DMS79 treated with DMSO at 0.1 percent for 48 hours (cell line): ENCODE data around the gene OLFML3.
"Not testable (repeated sequence)": the region's sequence is repeated elsewhere in the genome, so short reads cannot be mapped to it uniquely, and the experiment has no call there.

Experiments
- DNase-seq: peaks from one replicate; lab custom pipeline; 2025; lab: John Stamatoyannopoulos, UW

Gene OLFML3

DNA sequence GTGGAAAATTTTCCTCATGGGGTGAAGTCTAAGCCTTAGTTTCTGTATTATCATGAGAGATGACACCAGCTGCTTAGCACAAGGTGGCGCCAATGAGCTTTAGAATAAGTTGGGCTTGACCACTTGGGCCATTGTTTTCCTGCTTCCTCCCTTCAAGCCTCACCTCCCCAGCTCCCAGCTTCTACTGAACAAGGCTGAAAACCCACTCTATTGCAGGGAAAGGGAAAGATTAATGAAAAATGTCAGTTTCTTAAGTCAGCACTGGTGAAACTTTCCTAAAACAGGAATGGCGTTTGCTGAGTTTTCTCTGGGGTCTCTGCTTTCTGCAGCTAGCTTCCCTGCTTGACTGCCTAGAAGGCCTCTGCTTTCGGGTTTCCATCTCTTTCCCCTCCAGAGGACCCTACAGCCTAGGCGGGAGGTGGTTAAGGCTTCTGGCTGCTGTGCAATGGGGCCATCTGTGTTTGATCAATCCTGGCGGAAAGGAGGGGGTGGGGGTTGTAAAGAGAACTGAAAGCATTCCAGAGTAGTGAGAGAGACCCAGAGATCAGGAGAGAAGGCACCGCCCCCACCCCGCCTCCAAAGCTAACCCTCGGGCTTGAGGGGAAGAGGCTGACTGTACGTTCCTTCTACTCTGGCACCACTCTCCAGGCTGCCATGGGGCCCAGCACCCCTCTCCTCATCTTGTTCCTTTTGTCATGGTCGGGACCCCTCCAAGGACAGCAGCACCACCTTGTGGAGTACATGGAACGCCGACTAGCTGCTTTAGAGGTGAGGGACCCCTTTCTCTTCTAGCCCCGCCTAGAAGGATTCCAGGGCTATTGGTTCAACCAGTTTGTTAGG lies at the start of gene OLFML3:
Gene OLFML3, plus strand, starts transcription at position 612 of the 840 bp plus-strand sequence. Its CDS starts 43 bp downstream, at position 655.
- peak; percentile 85 for DNase-seq

DNA sequence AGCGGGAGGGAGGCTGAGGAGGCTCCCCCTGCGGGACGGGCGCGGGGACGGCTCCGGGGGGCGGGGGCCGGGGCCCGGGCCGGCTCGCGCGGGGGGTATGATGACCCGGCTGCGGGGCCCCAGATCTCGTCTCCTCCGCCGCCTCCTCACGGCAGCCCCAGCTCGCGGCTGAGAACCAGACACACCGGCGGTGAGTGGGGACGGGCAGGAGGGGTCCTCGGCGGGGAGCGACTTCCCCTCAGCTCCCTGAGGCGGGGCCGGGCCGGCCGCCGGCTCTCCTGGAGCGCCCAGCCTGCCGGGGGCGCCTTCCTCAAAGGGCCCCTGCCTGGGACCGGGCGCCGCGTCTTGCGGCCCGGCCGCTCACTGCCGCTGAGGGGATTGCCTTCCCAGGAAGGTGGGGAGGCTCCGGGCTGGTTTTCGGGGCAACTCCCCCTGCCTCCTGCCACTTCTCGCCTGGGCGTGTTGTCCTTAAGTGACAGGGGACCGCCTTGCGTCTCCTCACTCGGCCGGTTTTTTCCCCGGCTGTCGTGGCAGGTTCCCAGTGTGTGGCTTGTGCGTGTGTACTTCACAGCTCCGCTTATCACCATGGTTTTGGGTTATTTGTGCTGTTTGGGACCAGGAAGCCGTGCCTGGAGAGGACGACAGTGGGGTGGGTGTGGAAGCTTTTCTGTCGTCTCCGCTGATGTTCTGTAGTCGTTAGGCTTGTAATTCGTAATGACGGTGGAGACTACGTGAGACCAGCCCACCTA lies 49.4 kb upstream of the OLFML3 start:
- no peak for DNase-seq

DNA sequence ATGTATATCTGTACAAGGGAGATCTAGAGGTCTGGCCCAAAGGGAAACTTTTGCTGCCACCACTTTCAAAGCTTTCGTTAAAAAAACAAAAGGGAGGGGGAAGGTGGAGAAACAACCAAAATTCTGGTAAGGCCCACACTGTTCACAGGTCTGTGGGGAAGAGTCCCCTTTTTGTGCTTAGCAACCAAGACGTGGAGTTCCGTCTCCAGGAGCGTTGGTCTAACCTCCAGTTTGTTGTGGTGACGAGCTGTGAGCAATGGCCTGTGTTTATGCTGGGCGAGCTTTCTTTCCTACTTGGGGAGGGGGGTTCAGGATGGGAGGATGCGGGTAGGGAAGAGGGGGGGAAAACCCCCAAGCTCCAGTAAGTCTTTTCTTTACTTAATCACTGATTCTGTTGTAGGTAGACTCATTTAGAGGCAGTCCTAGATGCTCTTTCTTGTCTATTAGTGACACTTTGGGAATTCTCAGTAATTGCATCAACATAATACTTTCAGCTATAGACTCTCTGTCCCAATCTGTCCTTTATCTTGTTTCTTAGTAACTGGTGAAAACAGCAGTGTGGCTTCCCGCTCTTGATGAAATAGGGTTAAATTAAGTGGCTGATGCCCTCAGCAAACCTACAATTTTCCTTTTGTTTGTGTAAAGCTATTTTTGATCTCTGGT lies 48.6 kb upstream of the OLFML3 start:
- DNase-seq, result no peak

GRCh38 chr1:113931451-113931851 lies 47.8 kb upstream of the OLFML3 start:
- no peak for DNase-seq

DNA sequence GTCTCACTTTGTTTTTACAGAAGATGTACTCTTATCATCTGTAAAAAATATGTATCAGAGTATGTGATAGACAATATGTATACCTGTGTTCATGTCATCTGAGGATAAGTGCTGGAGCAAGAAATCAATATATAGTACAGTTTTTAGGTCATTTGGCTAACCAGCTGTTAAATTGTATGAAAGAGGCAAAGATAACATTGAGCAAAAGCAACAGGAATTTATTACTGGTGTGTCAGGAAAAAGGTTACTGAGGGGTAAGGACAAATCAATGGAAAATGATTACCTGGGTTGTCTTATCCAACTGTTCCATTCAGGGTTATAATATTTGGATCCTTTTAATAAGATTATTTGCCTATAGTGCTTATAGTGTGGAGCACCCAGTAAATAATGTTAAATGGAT lies 45.3 kb upstream of the OLFML3 start:
- DNase-seq, result no peak

DNA sequence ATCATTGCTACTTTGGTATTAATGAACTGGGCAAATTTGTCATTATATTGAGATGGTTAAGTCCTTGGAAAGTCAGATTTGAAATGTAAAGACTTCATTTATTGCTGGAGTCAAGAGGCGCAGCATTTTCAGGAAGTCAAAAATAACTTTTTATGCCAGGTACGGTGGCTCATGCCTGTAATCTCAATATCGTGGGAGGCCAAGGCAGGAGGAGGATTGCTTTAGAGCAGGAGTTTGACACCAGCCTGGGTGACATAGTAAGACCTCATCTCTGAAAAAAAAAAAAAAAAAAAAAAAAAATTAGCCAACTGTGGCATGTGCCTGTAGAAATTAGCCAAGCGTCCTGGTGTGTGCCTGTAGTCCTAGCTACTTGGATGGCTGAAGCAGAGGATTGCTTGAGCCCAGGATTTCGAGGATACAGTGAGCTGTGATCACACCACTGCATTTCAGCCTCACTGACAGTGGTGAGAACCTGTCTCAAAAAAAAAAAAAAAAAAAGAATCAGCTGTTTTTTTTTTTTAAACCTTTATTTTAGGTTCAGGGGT lies 44.7 kb upstream of the OLFML3 start:
- DNase-seq, result no peak

DNA sequence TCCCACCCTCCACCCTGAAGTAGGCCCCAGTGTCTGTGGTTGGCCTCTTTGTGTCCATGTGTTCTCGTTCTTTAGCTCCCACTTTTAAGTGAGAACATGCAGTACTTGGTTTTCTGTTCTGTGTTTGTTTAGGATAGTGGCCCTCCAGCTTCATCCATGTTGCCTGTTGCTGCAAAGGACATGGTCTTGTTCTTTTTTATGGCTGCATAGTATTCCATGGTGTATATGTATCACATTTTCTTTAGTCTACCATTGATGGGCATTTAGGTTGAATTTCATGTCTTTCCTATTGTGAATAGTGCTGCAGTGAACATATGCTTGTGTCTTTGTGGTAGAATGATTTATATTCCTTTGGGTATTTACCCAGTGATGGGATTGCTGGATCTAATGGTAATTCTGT lies 44.1 kb upstream of the OLFML3 start:
- DNase-seq, result no peak

GRCh38 chr1:113935970-113936369 lies 43.3 kb upstream of the OLFML3 start:
- DNase-seq, result no peak

GRCh38 chr1:113937146-113937545 lies 42.1 kb upstream of the OLFML3 start:
- DNase-seq, result no peak

DNA sequence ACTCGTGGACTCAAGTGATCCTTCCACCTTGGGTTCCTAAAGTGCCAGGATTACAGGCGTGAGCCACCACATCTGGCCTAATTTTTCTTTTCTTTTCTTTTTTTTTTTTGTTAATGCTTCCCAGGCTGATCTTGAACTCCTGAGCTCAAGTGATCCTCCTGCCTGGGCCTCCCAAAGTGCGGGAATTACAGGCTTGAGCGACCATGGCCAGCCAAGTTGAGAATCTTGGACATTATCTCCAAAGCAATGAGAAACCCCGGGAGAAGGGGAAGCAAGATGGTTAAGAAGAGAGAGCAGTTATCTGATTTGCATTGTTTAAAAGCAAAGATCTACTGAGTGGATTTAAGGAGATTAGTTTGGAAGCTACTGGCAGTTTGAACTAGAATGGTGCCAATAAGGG lies 41.1 kb upstream of the OLFML3 start:
- DNase-seq, result no peak

GRCh38 chr1:113940365-113941244 lies 38.7 kb upstream of the OLFML3 start:
- no peak for DNase-seq

DNA sequence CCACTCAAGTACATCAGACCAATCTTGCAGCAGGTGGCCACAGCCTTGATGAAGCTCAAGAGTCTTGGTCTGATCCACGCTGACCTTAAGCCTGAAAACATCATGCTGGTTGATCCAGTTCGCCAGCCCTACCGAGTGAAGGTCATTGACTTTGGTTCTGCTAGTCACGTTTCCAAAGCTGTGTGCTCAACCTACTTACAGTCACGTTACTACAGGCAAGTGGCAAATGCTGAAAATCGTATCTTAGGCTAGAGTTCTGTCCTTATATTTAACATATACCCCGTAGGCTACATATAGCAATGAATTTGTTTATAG lies 38.1 kb upstream of the OLFML3 start:
- DNase-seq, result no peak

- DNase-seq, result no peak
These were observed 36.7 kb upstream of the OLFML3 start for GRCh38 chr1:113942527-113942926.

GRCh38 chr1:113943028-113943811 lies 36.1 kb upstream of the OLFML3 start:
- DNase-seq, result no peak

GRCh38 chr1:113945329-113945728 lies 33.9 kb upstream of the OLFML3 start:
- DNase-seq, result no peak

DNA sequence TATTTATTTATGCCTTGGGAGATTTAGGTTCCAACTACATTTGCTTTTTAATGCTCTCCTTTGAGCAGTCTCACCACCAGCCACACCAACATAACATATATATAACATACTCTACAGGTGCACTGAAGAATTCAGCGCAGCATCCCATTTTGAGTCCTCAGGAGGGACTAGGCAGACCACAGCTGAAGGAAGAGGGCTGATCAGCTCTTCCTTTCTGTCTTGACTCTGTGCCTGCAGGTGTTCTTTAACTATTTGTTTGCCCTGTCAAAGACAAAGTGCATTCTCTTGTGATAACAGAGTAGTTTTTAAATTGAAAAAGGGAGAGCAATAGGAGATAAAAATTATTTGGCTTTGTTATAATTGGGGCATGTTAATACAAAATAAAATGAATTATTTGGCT lies 33.2 kb upstream of the OLFML3 start:
- DNase-seq, result no peak

- no peak for DNase-seq
These were observed 32.4 kb upstream of the OLFML3 start for GRCh38 chr1:113946678-113947387.

GRCh38 chr1:113947388-113948107 lies 31.7 kb upstream of the OLFML3 start:
- DNase-seq, result no peak

DNA sequence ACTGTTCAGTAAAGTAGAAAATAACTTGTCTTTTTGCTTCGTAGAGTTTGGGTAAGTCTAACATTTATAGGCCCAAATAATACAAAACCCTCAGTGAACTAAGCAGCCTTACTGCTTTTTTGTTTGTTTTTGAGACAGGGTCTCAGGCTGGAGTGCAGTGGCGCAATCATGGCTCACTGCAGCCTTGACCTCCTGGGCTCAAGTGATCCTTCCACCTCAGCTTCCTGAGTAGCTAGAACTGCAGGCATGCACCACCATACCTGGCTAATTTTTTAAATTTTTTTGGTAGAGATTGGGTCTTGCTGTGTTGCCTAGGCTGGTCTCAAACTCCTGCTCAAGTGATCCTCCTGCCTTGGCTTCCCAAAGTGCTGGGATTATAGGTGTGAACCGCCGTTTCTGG lies 31.1 kb upstream of the OLFML3 start:
- not testable (repeated sequence) for DNase-seq

DNA sequence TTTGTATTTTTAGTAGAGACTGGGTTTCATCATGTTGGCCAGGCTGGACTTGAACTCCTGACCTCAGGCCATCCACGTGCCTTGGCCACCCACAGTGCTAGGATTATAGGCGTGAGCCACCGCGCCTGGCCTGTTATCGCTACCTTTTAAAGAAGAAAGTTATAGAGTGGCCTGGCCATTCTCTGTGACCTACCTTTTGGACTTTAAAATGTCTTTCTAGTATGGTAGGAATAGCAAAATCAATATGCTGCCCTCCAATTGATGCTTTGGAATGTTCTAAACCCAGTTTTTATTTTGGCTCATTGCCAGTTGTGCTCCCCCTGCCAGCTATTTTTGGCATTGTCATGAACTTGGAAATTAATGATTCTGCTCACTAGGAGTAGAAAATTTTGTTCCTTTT lies 30.3 kb upstream of the OLFML3 start:
- DNase-seq, result no peak
